GM18502 (cell line): ENCODE results near the gene EPHA10.
A peak's percentile ranks its signal among the peaks of the same experiment; 100 is the strongest.

Experiments
- ATAC-seq: cut with Tn5 transposase; IDR thresholded peaks from one replicate; pipeline ENCODE4 v1.9.1; 2021; ENCODE audit warnings: mild to moderate bottlenecking; ENCODE audit not compliant: unreplicated experiment, poor library complexity

The EPHA10 gene

DNA sequence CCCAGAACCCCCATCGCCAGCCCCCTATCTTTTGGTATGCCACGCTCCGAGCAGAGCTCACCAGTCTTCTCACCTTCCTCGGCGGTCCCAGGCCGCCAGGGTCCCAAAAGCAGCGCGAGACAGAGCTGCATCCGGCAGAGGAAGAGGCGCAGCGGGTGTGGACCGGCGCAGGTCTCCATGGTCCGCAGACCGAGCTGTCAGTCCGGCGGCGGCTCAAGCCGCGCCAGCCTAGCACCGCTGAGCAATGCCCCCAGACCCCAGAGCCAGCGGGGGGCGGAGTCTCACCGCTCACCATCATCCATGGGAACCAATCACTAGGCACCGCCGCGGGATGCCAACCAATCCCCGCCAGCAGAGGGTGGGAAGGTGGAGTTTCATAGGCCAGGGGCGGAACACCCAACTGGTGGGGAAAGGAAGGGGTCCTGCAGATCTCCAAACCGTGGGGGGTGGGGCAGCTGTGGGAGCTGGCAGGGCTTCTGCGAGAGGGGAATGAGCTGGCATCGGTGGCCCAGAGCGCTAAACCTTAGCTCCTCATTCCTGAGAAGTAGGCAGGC, at the start of gene EPHA10:
Gene EPHA10, minus strand, starts transcription at position 233 of the 554 bp plus-strand sequence. Its CDS starts 54 bp downstream, at position 179.
- no peak for ATAC-seq

DNA sequence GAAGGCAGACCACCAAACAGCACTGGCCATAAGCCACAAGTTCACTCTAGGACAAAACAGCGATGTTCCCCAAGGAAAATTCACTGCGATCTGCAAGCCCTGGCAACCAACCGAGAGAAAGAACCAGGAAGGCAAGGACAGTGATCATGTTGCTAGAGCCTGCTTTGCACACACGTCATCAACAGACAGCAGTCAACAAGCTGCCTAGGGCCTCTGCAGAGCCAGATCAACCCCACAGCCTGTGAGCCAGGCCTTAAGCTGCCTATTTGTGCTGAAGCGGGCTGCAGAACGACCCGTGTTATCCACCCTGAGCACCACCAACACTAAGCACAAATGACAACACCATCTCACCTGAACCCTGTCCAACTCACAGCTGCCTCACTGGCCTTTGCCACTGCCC, 49.3 kb upstream of the EPHA10 start:
- ATAC-seq, result no peak

DNA sequence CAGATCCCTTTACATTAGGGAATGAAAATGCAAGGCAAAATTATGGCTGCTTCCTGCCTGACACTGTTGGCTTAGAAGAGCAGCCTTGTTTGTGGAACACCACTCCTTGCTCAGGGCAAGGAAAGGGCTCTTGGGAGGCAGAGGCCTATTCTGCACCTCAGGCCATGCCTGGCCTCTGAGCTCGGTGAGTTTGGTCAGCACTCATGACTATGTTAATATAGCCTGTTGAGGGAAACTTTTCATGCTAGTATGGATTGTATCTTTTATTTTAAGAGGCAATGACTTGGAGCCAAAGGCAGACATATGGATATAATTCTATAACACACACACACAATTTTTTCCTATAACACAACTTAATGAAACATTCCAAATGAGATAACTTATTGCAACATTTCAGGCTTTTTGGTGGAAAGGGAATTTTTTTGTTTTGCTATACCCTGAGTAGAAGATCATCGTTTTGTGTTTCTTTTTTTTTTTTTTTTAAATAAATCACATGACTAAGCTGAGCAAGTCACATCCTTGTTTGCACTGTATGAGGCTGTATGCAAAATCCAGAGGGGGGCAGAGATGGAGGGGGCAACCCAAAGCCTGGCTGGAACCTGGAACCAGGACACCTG, 48.7 kb upstream of the EPHA10 start:
- ATAC-seq, result no peak

DNA sequence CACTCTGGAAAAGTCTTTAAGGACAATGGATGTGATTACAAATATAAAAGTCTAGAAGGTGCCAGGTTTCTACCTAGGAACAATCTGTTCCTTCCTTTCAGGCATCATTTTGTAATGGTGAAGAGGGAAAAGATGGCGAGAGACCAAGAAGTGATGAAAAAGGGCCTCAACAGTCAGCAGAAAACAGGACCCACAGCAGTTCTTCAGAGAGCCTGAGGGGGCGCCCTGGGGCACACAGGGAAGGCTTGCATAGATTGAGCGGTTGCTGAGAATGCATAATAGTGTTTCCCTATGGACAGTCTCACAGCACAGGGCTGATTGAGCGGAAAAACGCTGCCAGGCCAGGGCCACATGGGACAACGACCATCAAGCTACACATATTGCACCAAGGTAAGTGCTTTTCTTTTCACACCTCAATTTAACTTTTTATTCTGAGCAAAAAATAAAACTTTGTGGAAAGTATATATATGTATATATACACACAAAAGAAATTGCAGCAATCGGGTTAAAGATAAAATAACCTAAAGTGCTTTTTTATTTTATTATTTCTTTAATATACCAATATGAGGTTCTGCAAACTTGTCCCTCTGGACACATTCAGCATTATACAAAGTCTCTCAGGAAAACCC, 46.2 kb upstream of the EPHA10 start:
- ATAC-seq, result no peak

DNA sequence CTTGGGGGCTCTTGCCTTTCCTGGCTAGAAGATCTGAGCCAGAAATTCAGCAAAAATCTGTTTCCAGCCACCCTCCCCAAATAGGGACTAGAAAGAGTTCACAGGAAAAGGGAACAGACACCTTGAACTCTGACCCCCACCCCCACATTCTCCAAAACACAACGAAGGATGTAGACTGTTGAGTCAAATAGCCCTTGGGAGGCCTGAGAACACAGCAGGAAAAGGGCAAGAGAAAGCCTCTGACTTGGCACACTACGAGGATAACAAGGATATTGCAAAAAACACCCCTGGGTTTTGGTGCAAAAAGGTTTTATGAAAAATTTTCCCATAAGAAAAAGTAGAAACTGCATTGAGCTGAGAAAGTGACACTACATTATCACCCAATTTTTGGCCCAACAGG, 45.0 kb upstream of the EPHA10 start:
- no peak for ATAC-seq

DNA sequence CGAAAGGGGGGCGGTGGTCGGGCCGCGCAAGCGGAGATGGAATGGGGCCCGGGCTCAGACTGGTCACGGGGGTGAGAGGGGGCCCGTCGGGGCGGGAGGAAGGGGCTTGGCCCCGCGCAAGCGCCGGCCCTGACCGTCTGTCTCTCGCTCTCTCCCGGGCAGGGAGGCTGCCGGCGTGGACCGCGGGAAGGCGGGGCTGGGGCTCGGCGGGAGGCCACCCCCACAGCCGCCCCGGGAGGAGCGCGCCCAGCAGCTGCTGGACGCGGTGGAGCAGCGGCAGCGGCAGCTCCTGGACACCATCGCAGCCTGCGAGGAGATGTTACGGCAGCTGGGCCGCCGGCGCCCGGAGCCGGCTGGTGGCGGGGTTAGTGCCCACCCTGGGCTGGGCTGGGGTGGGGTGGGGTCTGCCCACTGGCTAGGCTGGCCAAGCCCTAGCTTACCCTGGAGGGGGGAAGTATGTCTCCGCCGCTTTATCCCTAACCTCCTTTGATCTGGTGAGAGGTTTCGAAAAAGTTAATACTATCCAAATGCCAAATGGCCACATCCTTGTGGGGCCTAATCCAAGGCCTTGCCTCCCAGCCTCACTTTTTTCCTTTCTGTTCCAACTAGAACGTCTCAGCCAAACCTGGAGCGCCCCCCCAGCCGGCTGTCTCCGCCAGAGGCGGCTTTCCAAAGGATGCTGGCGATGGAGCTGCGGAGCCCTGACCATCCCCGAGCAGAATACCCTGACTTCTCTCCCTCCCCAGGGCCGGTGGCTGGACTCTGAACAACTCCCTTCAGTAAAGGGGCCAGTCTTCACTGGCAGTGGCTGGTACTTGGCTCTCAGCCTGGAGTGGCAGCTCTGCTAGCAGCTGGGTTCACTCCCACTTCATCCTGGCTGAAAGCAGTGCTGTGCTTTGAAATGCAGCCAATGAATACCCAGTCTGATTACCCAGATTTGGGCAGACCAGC, 43.7 kb upstream of the EPHA10 start:
- peak; percentile 30 for ATAC-seq

DNA sequence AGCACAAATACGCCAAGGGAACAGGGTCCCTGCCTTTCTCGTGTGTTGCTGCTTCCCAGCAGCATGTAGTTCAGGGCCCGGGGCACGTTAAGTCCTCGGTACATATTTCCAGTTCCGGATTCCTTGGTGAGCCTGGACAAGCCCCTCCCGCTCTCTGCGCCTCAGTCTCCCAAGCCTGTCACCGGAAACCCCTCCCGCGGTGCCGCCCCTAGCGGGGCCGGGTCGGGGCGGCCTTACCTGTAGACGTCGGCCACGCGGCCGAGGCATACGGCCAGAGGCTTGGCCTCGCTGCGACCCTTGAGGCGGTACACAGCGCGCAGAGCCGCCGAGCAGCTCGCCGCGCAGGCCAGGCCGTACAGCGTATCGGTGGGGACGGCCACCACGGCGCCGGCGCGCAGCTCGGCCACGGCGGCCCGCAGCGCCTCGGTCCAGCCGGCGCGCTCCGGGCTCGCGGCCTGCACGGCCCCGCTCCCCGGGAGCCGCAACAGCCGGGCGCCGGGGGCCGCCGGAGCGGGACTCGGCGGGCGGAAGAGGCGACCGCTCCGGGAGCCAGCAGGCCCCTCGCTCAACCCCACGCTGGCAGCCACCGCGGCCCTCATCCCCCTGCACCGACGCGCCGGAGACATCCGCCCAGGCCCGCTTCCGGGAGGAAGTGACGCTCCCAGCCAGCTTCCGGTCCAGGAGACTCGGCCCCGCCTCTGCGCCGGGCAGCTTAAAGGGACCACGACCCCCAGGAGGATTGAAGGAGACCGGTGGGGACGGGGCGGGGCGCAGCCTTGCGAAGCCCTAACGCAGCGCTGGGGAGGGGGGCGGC, 42.8 kb upstream of the EPHA10 start, which contains the start of the genes C1orf122 and YRDC:
Gene C1orf122, plus strand, starts transcription at position 236 of the 814 bp plus-strand sequence. CDS start 615 bp downstream, outside the sequence.
Gene YRDC, minus strand, starts transcription at position 654 of the 814 bp plus-strand sequence. Its CDS starts 28 bp downstream, at position 626.
- ATAC-seq, result peak; percentile 92

DNA sequence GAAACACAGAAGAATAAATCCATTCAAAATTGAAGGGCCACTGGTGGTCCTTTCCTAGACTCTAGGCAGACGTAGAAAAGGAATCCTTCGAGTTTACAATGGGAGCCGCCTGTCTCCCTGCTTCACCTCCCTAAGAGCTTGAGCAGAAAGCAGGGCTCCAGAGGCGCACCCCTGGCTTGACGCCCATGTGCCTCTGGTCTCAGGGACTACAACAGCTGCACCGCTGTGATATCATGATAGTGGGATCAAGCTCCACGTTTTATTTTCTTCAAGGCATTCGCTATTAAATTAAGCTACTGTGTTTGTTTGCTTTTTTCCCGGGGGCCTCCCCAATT, 42.3 kb upstream of the EPHA10 start:
- ATAC-seq, result no peak

DNA sequence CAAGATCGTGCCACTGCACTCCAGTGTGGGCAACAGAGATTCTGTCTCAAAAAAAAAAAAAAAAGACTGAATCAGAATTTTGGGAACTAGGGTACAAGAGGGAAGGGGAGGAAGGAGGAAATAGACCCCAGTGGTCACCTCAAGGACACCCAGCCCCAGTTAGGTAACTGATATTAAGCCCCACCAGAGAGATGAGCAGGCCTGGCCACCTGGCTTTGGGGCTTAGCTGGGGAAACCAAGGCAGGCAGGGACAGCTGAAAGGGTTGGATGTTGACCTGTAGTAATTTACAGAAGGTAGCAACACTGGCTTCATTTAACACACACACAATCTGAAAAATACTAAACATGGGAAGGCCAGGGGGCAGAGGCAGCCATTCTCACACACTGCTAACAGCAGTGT, 37.5 kb upstream of the EPHA10 start:
- no peak for ATAC-seq

DNA sequence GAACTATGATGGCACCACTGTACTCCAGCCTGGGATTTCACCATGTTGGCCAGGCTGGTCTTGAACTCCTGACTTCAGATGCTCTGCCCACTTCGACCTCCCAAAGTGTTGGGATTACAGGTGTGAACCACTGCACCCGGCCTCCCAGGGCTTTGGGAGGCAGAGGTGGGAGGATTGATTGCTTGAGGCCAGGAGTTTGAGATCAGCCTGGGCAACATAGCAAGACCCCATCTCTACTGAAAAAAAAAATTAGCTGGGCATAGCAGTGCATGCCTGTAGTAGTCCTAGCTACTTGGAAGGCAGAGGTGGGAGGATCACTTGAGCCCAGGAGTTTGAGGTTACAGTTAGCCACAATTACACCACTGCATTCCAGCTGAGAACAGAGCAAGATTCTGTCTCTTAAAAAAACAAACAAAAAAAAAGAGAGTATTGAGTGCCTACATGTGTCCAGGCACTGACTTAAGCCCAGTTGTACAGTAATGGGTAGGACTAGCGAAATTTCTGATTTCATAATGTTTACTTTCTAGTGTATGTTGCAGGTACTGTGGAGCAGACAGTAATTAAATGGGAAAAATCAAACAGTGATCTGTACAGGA, 32.9 kb upstream of the EPHA10 start:
- no peak for ATAC-seq

DNA sequence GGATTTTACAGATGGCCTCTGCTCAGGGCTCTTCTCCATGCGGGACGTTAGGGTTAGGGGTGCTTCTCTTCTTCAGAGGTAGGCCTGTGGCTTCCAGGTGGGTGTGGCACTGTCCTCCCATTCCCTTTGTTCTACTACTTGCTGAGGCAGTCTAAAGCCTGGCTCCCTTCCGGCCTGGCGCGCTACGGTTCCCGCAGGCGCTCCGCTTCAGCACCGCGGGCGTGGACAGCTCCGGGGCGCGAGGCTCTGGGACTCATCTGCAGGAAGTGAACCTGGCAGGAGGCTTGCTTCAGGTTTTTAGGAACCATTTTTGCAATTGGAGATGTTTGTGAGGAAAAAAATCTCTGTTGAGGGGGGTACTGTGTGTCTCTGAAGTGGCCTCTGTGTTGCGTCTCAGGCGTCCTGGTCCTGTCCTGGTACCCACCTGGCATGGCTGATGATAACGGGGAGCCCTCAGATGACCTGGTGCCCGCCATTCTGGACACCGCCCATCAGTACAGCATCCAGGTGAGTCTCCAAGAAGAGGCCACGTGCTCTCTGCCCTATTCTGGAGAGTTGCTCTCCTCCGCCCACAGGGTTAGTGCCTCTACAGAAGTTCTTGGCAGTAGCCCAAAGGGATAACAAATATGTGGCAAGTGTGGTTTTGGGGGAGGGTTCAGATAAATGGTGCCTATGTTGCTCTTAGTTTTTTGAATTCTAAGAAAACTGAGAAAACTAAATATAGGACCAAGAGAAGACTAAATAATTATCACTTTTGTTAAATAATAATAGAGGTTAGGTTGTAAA, 30.6 kb upstream of the EPHA10 start:
- no peak for ATAC-seq

DNA sequence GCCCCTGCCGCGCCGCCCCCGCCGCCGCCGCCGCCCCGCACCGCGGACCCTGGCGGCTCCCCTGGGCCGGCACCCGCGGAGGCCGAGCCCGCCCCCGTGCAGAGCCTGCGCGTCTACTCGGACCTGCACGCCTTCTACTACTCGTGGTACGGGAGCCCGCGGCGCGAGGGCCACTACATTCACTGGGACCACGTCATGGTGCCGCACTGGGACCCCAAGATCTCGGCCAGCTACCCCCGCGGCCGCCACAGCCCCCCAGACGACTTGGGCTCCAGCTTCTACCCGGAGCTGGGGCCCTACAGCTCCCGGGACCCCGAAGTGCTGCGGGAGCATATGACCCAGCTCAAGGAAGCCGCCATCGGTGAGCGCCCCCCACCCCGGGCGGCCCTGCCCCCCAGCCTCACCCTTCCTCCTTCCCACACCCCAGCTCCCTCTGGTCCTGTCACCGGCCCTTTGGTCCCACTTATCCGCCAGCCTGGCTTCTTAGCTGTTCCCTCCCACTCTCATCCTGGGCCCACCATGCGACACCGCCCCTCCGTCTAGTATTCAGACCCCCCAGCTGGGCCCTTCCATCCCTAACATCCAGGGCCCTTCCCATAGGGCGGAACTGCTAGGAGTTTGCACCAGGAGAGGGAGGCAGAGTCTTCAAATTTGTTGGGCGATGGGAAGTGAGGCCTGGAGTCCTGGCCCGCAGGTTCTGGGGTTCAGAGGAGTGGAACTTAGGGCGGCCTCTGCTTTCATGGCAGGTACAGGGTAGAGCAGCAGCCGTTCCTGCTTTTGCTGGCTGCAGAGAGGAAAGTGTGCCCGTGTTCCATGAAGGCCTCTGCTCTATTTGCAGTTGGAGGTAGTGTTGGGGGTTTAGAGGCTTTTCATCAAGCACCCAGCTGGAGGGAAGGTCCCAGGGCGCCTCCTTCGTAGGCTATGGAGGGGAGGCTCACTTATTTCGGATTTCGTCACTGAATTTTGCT, 29.7 kb upstream of the EPHA10 start:
- peak; percentile 35 for ATAC-seq

DNA sequence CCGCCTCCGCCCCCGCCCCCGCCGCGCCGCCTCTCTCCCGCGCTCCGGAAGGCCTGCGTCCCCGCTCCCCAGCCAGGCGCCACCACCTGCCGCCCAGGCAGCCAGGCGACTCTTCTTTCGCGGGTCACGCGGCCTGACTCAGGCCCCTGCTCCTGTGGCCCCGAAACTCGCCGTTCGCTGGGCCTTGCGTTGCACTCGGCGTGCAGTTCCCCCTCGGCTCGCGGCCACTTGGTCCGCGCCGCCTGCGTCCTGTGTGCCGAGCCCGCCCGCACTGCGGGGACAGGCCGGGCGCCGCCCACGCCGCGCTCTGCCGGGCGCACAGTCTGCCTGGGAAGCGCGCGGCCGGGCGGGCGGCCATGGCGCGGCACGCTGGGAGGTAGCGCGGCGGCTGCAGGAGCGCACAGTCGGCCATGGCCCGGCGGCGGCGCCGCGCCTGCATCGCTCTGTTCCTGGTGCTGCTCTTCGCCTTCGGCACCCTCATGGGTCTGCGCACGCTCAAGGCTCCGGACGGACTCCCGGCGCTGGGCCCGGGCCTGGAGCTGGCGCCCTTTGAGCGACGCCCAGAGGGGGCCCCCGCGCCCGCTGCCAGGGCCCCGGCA, 29.0 kb upstream of the EPHA10 start, which contains the start of gene MANEAL:
Gene MANEAL, plus strand, starts transcription at position 75 of the 599 bp plus-strand sequence. Its CDS starts 336 bp downstream, at position 411.
- peak; percentile 73 for ATAC-seq

DNA sequence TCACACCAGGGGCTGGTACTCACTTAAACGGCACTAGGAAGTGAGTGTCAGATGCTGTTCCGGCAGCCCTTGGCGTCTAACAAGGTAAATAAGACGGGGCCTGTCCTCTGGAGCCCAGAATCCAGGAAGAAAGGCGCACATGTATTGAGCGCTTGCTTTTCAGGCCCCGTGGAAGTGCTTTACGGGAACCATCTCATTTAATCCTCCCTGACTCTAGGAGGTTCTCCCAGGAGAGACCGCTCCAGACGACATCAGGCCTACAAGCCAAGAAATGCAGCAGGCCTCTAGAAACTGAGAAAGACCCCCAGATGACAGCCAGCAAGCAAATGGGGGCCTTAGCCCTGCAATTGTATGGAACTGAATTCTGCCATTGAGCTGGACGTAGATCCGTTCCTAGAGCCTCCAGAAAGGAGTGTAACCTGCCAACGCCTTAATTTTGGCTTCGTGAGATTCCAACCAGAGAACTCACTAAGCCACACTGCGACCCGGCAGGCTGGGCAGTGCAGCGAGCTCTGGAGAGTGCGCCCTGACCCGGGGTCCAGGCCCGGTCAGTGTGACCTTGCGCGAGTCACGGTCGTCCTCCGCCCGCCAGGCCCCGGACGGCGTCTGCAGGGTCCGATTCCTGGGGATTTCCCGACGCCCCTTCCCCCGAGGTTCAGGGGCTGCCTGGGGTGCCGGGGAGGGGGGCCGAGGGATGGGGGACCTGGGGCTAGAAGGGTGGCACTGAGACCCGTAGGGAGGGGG, 28.2 kb upstream of the EPHA10 start:
- no peak for ATAC-seq

DNA sequence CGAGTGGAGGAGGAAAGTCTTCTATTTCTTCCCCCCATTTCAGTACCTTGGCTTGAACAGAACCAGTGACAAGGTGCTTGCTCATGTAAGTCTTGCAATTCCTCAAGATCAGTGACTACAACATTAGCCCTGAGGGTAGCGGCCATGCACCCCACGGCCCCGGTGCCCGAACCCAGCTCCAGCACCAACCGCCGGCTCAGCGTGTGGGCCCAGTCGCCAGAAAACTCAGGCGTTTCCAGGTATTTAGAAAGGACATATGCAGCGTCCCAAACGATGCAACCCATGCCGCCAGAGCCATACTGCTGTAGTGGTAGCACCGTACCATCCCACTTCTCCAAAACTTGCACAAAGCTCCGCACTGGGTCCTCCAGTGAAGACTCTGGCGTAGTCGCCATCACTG, 17.6 kb upstream of the EPHA10 start:
- no peak for ATAC-seq

DNA sequence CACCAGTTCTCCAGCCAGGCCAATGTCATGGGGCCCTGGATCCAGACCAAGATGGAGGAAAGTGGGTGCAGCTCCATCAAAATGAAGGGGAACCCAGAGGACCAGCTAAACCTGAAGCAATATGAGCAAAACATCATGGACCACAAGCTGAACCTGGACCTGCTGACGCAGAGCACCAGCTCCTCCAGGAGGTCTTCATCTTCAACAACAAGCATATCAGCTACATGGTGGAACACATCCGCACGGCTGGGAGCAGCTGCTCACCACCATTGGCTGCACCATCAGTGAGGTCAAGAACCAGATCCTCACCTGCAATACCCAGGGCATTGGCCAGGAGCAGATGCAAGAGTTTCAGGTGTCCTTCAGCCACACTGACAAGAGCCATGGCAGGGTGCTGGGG, 13.7 kb upstream of the EPHA10 start:
- ATAC-seq, result no peak
